Astrocyte (in vitro differentiated cells and primary cell): ENCODE results near the gene RASL11A. TPM values are rescaled to one million over a fixed set of nuclear protein-coding genes. Genes with fewer than 3 reads are reported as not detected.
"Not testable (repeated sequence)": the region's sequence is repeated elsewhere in the genome, so short reads cannot be mapped to it uniquely, and the experiment has no call there.

Source experiments
- DNase-seq: peaks from one replicate; pipeline ENCODE4 v3.0.0-alpha.2; 2010; ENCODE audit warnings: low read depth
- FAIRE-seq: peaks from 2 replicates; lab custom pipeline; 2011; peaks lifted over from hg19 to GRCh38; lab: Jason Lieb, UNC
- H2AFZ ChIP-seq: 2 replicates; pipeline ENCODE4 v1.6.0; 2012; ENCODE audit warnings: low read depth, low read length, inconsistent platforms
- H3K27ac ChIP-seq: 2 replicates; pipeline ENCODE4 v1.5.1; 2011; ENCODE audit warnings: low read depth, low read length, inconsistent platforms
- H3K27me3 ChIP-seq: 2 replicates; pipeline ENCODE4 v1.6.0; 2011; ENCODE audit warnings: low read length, inconsistent platforms; ENCODE audit not compliant: insufficient read depth
- H3K36me3 ChIP-seq: 2 replicates; pipeline ENCODE4 v1.5.1; 2011; ENCODE audit warnings: low read length, inconsistent platforms; ENCODE audit not compliant: insufficient read depth
- H3K4me1 ChIP-seq: 2 replicates; pipeline ENCODE4 v1.5.1; 2011; ENCODE audit warnings: low read length, inconsistent platforms; ENCODE audit not compliant: insufficient read depth
- H3K4me2 ChIP-seq: 2 replicates; pipeline ENCODE4 v1.6.0; 2012; ENCODE audit warnings: low read length, inconsistent platforms
- H3K4me3 ChIP-seq: 2 replicates; pipeline ENCODE4 v1.5.1; 2011; ENCODE audit warnings: low read depth, mild to moderate bottlenecking, low read length, inconsistent platforms; ENCODE audit not compliant: insufficient read depth
- H3K79me2 ChIP-seq: 2 replicates; pipeline ENCODE4 v1.6.0; 2012; ENCODE audit warnings: mild to moderate bottlenecking, low read length, inconsistent platforms; ENCODE audit not compliant: insufficient read depth
- H3K9ac ChIP-seq: 2 replicates; pipeline ENCODE4 v1.6.0; 2012; ENCODE audit warnings: mild to moderate bottlenecking, low read length, inconsistent platforms
- H3K9me3 ChIP-seq: 2 replicates; pipeline ENCODE4 v1.5.1; 2012; ENCODE audit warnings: low read depth, mild to moderate bottlenecking, low read length, inconsistent platforms; ENCODE audit not compliant: insufficient read depth
- H4K20me1 ChIP-seq: 2 replicates; pipeline ENCODE4 v1.6.0; 2012; ENCODE audit warnings: low read length, inconsistent platforms; ENCODE audit not compliant: insufficient read depth
- H3K27ac Mint-ChIP-seq: one replicate; pipeline ENCODE4 v1.8.0; 2021; ENCODE audit warnings: mild to moderate bottlenecking, mixed read lengths; ENCODE audit not compliant: unreplicated experiment
- H3K27me3 Mint-ChIP-seq: one replicate; pipeline ENCODE4 v1.8.0; 2021; ENCODE audit warnings: low read depth, mixed read lengths; ENCODE audit not compliant: unreplicated experiment
- H3K36me3 Mint-ChIP-seq: one replicate; pipeline ENCODE4 v1.8.0; 2021; ENCODE audit warnings: low read depth, mixed read lengths; ENCODE audit not compliant: unreplicated experiment
- H3K4me1 Mint-ChIP-seq: one replicate; pipeline ENCODE4 v1.8.0; 2021; ENCODE audit warnings: low read depth, mixed read lengths; ENCODE audit not compliant: unreplicated experiment
- H3K4me3 Mint-ChIP-seq: one replicate; pipeline ENCODE4 v1.8.0; 2021; ENCODE audit warnings: mild to moderate bottlenecking, moderate library complexity, mixed read lengths; ENCODE audit not compliant: unreplicated experiment
- H3K9me3 Mint-ChIP-seq: one replicate; pipeline ENCODE4 v1.8.0; 2021; ENCODE audit warnings: mild to moderate bottlenecking, mixed read lengths; ENCODE audit not compliant: unreplicated experiment
- EZH2 ChIP-seq: IDR thresholded peaks from 2 replicates; pipeline ENCODE4 v1.6.1; 2012; ENCODE audit warnings: mild to moderate bottlenecking, low read length, inconsistent platforms; ENCODE audit not compliant: insufficient read depth
- total RNA-seq: library from RNA; stranded (reverse); gene quantifications from 2 replicates; pipeline ENCODE4 v1.2.1, GENCODE V29; 2021
- TF ChIP-seq, protein P1 (sequence below): IDR thresholded peaks from 2 replicates; pipeline ENCODE4 v1.5.1; 2011; ENCODE audit warnings: low read depth, mild to moderate bottlenecking, inconsistent platforms, low read length, moderate library complexity; ENCODE audit not compliant: insufficient read depth

Gene RASL11A
- total RNA-seq, 1 donor from 2014 or later: 2.2 TPM

DNA sequence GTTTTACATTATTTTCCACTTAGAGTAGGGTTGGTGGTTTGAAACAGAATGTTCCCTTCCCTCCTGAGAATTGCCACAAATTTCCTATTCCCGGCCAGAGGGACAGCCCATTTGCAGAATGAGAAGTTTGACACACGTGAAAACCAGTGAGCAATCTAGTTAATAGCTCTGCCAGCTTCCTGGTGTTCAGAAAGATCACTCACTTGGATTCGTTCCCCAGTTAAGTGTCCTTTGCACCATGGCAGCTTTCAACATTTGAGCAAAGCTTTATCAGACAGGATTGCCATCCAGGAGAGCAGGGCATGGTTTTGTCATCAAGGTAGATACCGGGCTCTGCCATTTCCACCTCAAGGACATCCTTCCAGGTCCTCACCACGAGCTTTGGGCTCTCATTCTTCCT, 28.2 kb downstream of the RASL11A start:
- H3K27ac Mint-ChIP-seq: no peak overlapping the region
- Histone ChIP-seq H3K4me2 (no peak overlapping the region), H3K36me3 (no peaks in the 10 kb centered on the region), H3K27me3 (peaks cover 25% of the 10 kb centered on the region), H3K9ac (no peak overlapping the region), H3K27ac (no peak overlapping the region), H3K79me2 (no peaks in the 10 kb centered on the region), H3K4me3 (no peak overlapping the region), H2AFZ (no peak overlapping the region), H4K20me1 (no peaks in the 10 kb centered on the region), H3K9me3 (no peaks in the 10 kb centered on the region), H3K4me1 (no peaks in the 10 kb centered on the region)
- FAIRE-seq: no peak
- H3K36me3 Mint-ChIP-seq: peaks cover 2% of the 10 kb centered on the region
- TF ChIP-seq, protein P1, sequence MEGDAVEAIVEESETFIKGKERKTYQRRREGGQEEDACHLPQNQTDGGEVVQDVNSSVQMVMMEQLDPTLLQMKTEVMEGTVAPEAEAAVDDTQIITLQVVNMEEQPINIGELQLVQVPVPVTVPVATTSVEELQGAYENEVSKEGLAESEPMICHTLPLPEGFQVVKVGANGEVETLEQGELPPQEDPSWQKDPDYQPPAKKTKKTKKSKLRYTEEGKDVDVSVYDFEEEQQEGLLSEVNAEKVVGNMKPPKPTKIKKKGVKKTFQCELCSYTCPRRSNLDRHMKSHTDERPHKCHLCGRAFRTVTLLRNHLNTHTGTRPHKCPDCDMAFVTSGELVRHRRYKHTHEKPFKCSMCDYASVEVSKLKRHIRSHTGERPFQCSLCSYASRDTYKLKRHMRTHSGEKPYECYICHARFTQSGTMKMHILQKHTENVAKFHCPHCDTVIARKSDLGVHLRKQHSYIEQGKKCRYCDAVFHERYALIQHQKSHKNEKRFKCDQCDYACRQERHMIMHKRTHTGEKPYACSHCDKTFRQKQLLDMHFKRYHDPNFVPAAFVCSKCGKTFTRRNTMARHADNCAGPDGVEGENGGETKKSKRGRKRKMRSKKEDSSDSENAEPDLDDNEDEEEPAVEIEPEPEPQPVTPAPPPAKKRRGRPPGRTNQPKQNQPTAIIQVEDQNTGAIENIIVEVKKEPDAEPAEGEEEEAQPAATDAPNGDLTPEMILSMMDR: no peak
- no peak for TF ChIP-seq EZH2
- DNase-seq: no peak
- peaks cover 21% of the 10 kb centered on the region for H3K27me3 Mint-ChIP-seq
- H3K9me3 Mint-ChIP-seq: peaks cover 6% of the 10 kb centered on the region
- no peak overlapping the region for H3K4me3 Mint-ChIP-seq
- H3K4me1 Mint-ChIP-seq: no peaks in the 10 kb centered on the region

DNA sequence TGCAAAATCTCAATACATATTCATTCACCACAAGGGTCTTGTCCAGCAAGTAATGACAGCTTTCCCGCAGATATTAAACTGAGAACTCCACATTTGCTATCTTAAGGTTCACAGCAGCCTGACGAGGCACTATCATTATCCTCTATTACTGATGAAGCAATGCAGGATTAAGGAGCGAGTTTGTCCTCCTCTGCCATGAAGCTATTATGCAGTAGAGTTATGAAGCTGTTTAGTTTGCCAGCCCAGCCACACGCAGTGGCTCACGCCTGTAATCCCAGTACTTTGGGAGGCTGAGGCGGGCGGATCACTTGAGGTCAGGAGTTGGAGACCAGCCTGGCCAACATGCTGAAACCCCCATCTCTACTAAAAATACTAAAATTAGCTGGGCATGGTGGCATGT, 29.8 kb downstream of the RASL11A start:
- H3K79me2 ChIP-seq, H3K9ac ChIP-seq, H3K27me3 Mint-ChIP-seq, H4K20me1 ChIP-seq, DNase-seq, H3K4me3 Mint-ChIP-seq, H3K4me3 ChIP-seq, H3K9me3 ChIP-seq, H3K36me3 Mint-ChIP-seq, H3K36me3 ChIP-seq, H3K9me3 Mint-ChIP-seq, H3K4me1 Mint-ChIP-seq, H3K27ac ChIP-seq, H3K27ac Mint-ChIP-seq, H2AFZ ChIP-seq, H3K4me2 ChIP-seq, H3K4me1 ChIP-seq, FAIRE-seq: not testable (repeated sequence)
- peaks cover 25% of the 10 kb centered on the region for H3K27me3 ChIP-seq

GRCh38 chr13:27300941-27301586, 30.4 kb downstream of the RASL11A start:
- Histone ChIP-seq H2AFZ (no peak overlapping the region), H3K36me3 (no peaks in the 10 kb centered on the region), H3K4me2 (no peak overlapping the region), H3K27ac (no peak overlapping the region), H4K20me1 (no peaks in the 10 kb centered on the region), H3K9ac (no peak overlapping the region), H3K4me1 (no peaks in the 10 kb centered on the region), H3K9me3 (no peaks in the 10 kb centered on the region), H3K79me2 (no peaks in the 10 kb centered on the region), H3K27me3 (peaks cover 23% of the 10 kb centered on the region), H3K4me3 (no peak overlapping the region)
- H3K9me3 Mint-ChIP-seq: peaks cover 4% of the 10 kb centered on the region
- FAIRE-seq: no peak
- TF ChIP-seq EZH2: no peak
- TF ChIP-seq, protein P1: no peak
- H3K27ac Mint-ChIP-seq: no peak overlapping the region
- no peaks in the 10 kb centered on the region for H3K4me1 Mint-ChIP-seq
- DNase-seq: no peak
- no peak overlapping the region for H3K4me3 Mint-ChIP-seq
- H3K36me3 Mint-ChIP-seq: peaks cover 2% of the 10 kb centered on the region
- peaks cover 13% of the 10 kb centered on the region for H3K27me3 Mint-ChIP-seq
